Measurements from ENCODE around the gene SDE2.

GRCh38 chr1:226001088-226001487, 1.9 kb upstream of the SDE2 start:
- no peak for TF ChIP-seq ZNF384 (IDR thresholded peaks at IDR 0.05)
- TF ChIP-seq CTBP1 (IDR thresholded peaks at IDR 0.05; ENCODE audit: borderline replicate concordance) = no peak
- no peak for TF ChIP-seq BHLHE40 (IDR thresholded peaks at IDR 0.05; ENCODE audit: borderline replicate concordance)
- TF ChIP-seq FOXM1 (IDR thresholded peaks at IDR 0.05; ENCODE audit: borderline replicate concordance) = no peak

Data from HEK293T (cell line).